Mucosa of descending colon (tissue), 3 donors: Measurements from ENCODE around the gene ZCCHC17. TPM values are rescaled to one million over a fixed set of nuclear protein-coding genes. Genes with fewer than 3 reads are reported as not detected.
"Not testable (repeated sequence)": the region's sequence is repeated elsewhere in the genome, so short reads cannot be mapped to it uniquely, and the experiment has no call there.

ENCODE experiments used
- ATAC-seq: fragments of 200-7000 bp; cut with Tn5 transposase; one replicate; pipeline ENCODE4 v1.9.1; 2020; ENCODE audit warnings: mild to moderate bottlenecking, moderate library complexity
- DNase-seq, 3 donors: peaks; one replicate each; pipeline ENCODE4 v3.0.0-alpha.2; 2020
- H3K36me3 ChIP-seq: fragments of 200-600 bp; one replicate; pipeline ENCODE4 v1.8.0; 2021; ENCODE audit warnings: low read depth, mild to moderate bottlenecking
- H3K4me1 ChIP-seq: fragments of 200-600 bp; one replicate; pipeline ENCODE4 v1.8.0; 2021; ENCODE audit warnings: low read depth, mild to moderate bottlenecking
- H3K4me3 ChIP-seq: fragments of 200-600 bp; one replicate; pipeline ENCODE4 v1.8.0; 2021; ENCODE audit warnings: mild to moderate bottlenecking
- H3K9me3 ChIP-seq: fragments of 200-600 bp; one replicate; pipeline ENCODE4 v1.8.0; 2021; ENCODE audit warnings: mild to moderate bottlenecking
- intact Hi-C, 2 donors: fragments of 100-400 bp; cut with DNase I in 1 of 2; cut with micrococcal nuclease in 1 of 2; formaldehyde crosslinking; loops; one replicate each; pipeline versions ENCODE4 v1.11.0 to v1.11.1; 2022; cut with DNase I, micrococcal nuclease
- total RNA-seq, 3 donors: library from RNA; stranded (reverse); fragmentation: NEBNext Ultra II Directional in 2 of 3; extraction: Animal tissue kit (Norgen Biotek cat#: 25700) in 2 of 3; gene quantifications; one replicate each; pipeline versions ENCODE4 v1.2.1 to v1.2.4, GENCODE V29; 2021 to 2023
- TF ChIP-seq, protein P1 (sequence below): fragments of 200-600 bp; IDR thresholded peaks from one replicate; pipeline ENCODE4 v1.8.0; 2022; ENCODE audit warnings: antibody characterized with exemption, mild to moderate bottlenecking
- donor health status: DM: no; HTN: no; CAD: no; lungs with moderate emphysema.
- donor health status: DM: no; HTN: no; CAD: no.
- donor health status: DM: no; HTN: yes; CAD: no.

Gene ZCCHC17
- total RNA-seq, 3 donors from 2014 or later: 16.0 to 20.5 (median 16.8) TPM

DNA sequence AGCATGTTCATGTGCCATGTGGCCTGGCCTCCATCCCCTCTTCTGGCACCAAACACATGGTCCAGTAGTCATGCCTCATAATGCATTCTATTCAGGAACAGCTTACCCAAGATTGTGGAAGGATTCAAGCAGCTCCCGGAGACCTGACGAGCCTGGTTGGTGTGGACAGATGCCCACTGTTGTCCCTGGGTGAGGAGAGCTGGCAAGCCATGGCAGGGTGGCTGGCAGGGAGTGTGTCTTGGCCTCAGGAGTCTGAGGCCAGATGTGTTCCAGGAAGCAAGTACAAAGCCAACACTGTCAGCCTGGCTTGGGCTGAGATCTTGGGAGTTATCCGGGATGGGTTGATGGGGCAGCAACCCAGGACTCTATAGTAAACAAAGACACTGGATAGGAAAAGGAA lies 83.3 kb downstream of the ZCCHC17 start:
- intact Hi-C loops: no loop called here
- DNase-seq (peak in 1 of 3 donors; percentile 27), ATAC-seq (no peak)
- Histone ChIP-seq H3K4me1 (peaks cover 29% of the 10 kb centered on the region), H3K9me3 (no peaks in the 10 kb centered on the region), H3K36me3 (no peaks in the 10 kb centered on the region), H3K4me3 (no peak overlapping the region)
- TF ChIP-seq, protein P1, sequence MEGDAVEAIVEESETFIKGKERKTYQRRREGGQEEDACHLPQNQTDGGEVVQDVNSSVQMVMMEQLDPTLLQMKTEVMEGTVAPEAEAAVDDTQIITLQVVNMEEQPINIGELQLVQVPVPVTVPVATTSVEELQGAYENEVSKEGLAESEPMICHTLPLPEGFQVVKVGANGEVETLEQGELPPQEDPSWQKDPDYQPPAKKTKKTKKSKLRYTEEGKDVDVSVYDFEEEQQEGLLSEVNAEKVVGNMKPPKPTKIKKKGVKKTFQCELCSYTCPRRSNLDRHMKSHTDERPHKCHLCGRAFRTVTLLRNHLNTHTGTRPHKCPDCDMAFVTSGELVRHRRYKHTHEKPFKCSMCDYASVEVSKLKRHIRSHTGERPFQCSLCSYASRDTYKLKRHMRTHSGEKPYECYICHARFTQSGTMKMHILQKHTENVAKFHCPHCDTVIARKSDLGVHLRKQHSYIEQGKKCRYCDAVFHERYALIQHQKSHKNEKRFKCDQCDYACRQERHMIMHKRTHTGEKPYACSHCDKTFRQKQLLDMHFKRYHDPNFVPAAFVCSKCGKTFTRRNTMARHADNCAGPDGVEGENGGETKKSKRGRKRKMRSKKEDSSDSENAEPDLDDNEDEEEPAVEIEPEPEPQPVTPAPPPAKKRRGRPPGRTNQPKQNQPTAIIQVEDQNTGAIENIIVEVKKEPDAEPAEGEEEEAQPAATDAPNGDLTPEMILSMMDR: no peak

DNA sequence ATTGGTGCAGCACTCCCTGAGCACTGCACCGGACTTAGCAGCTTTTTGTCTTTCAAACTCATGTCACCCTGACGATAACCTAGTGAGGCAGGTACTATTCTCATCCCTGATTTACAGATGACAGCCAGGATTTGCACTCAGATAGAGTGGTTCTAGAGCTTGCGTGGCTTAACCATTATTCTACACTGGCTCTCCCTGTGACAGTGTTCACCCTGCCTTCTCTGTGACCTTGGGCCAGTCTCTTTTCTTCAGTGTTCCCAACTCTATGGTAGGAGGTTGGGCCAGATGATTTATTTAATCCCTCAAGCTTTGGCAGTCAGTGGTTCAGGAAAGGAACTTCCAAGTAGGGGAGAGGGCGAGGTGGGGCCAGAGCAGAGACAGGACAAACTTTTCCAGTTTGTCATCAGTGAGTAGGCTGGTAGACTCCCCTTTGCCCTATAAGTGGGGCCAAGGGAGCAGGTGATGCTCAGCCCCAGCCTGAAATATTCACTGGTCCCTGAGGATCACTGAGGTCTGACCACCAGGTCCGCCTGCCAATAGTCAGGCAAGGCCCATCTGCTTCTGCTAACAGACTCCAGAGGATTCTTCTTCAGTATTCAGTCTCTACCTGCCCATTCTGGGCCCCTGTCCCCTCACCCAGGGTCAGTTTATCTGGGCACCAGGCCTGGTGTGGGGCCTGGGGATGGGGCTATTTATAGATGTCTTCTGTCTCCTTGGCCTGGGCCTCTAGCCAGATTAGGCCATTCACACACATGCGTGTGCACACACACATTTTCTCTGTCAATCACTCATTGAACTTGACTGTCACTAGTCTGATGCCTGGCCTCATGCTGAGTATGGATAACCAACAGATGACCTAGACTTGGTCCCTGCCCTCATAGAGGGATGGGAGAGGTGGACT lies 84.8 kb downstream of the ZCCHC17 start:
- TF ChIP-seq, protein P1: no peak
- intact Hi-C loops: no loop called here
- no peak overlapping the region for H3K4me3 ChIP-seq
- ATAC-seq (peak; percentile 63), DNase-seq (peak in 2 of 3 donors; percentile 64 to 83)
- H3K36me3 ChIP-seq: no peaks in the 10 kb centered on the region
- peaks cover 24% of the 10 kb centered on the region for H3K4me1 ChIP-seq
- no peaks in the 10 kb centered on the region for H3K9me3 ChIP-seq

DNA sequence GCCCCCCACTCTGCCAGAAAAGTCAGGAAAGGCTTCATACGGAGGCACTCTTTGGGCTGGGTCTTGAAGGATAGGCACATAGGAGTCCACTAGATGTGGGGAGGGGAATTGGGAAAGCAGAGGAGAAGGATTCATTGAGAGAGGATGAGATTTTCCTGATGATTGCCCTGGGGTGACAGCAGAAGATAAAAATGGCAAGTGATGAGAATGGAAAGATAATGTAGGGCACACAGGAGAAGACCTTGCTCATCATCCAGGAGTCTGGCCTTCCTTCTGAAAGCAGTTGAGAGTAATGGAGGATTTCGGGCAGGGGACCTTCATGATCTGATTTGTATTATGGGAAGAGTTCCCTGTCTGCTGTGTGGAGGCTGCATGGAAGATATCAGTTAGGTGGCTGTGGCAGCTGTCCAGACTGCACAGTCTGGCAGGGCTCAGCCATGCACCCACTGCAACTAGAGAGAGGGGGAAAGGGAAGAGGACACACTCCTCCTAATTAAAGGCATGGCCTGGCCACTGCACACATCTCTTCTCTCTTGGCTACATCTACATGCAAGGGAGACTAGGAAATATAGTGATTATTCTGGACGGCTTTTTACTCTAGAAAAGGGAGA lies 85.7 kb downstream of the ZCCHC17 start:
- ATAC-seq (no peak), DNase-seq (no peak)
- Histone ChIP-seq H3K9me3 (no peaks in the 10 kb centered on the region), H3K4me1 (peaks cover 23% of the 10 kb centered on the region), H3K36me3 (no peaks in the 10 kb centered on the region), H3K4me3 (no peak overlapping the region)
- TF ChIP-seq, protein P1: no peak
- intact Hi-C loops: no loop called here

DNA sequence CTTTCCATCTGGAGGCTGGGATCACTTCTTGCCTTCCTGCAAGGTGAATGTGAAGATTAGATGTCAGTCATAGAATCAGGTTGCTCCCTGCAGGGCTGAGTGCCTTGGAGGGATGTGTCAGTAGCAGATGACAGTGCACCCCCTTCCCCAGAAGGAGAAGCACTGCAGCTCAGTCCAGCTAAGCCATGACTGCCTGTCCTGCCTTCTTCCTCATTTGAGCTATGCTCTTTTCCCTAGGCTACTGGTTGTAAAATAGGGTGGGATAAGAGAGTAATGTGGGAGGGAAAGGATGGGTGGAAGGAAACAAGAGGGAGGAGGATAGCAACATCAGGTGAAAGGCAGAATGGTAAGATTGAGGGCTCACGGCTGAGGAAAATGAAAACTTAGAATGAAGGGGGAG lies 87.1 kb downstream of the ZCCHC17 start:
- H3K36me3 ChIP-seq: no peaks in the 10 kb centered on the region
- TF ChIP-seq, protein P1: no peak
- H3K4me3 ChIP-seq: no peak overlapping the region
- intact Hi-C loops: no loop called here
- ATAC-seq (peak; percentile 69), DNase-seq (peak in 1 of 3 donors; percentile 43)
- peaks cover 21% of the 10 kb centered on the region for H3K4me1 ChIP-seq
- no peaks in the 10 kb centered on the region for H3K9me3 ChIP-seq

DNA sequence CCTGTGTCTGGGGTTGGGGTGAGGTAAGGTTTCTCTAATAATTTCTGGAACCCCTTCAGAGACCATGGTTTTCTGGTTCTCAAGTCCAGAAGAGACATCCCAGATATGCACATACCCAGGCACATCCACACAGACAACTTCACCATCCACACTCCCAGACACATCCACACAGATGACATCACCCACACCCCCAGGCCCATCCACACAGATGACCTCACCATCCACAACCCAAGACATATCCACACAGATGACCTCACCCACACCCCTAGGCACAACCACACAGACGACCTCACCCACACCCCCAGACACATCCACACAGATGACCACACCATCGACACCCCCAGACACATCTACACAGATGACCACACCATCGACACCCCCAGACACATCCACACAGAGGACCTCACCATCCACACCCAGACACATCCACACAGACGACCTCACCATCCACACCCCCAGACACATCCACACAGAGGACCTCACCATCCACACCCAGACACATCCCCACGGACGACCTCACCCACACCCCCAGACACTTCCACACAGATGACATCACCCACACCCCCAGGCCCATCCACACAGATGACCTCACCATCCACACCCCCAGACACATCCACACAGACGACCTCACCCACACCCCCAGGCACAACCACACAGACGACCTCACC lies 89.9 kb downstream of the ZCCHC17 start:
- H3K4me1 ChIP-seq: peaks cover 22% of the 10 kb centered on the region
- H3K4me3 ChIP-seq, DNase-seq, H3K9me3 ChIP-seq, ATAC-seq, intact Hi-C loops, H3K36me3 ChIP-seq: not testable (repeated sequence)

DNA sequence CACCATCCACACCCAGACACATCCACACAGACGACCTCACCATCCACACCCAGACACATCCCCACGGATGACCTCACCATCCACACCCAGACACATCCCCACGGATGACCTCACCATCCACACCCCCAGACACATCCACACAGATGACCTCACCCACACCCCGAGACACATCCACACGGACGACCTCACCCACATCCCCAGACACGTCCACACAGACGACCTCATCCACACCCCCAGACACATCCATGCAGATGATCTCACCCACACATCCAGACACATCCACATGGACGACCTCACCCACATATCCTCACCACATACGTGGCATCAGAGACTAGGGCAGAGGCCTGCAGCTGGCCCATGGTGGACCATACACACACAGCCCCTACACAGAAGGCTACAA lies 90.8 kb downstream of the ZCCHC17 start:
- DNase-seq (no peak), ATAC-seq (no peak)
- Histone ChIP-seq H3K9me3 (no peaks in the 10 kb centered on the region), H3K36me3 (no peaks in the 10 kb centered on the region), H3K4me3 (no peak overlapping the region), H3K4me1 (peaks cover 13% of the 10 kb centered on the region)
- TF ChIP-seq, protein P1: no peak
- intact Hi-C loops: no loop called here
